Small intestine (tissue), 7 donors: Measurements from ENCODE around the gene LRRC7. TPM values are rescaled to one million over a fixed set of nuclear protein-coding genes. Genes with fewer than 3 reads are reported as not detected.

Experiments used
- DNase-seq, 2 donors: peaks; one replicate each; pipeline versions ENCODE4 v3.0.0 to v3.0.0-alpha.2; 2013
- FAIRE-seq: peaks from 2 replicates; lab custom pipeline; 2012; peaks lifted over from hg19 to GRCh38; lab: Jason Lieb, UNC
- H3K27ac ChIP-seq, 3 donors: one replicate each; pipeline ENCODE4 v1.5.1; 2013; ENCODE audit warnings: low read length in 2 of 3, mild to moderate bottlenecking in 2 of 3, control low read depth in 1 of 3, inconsistent platforms in 1 of 3, low read depth in 1 of 3, moderate library complexity in 1 of 3
- H3K27me3 ChIP-seq, 3 donors: one replicate each; pipeline ENCODE4 v1.6.1; 2013; ENCODE audit warnings: low read length in 3 of 3, inconsistent platforms in 1 of 3; ENCODE audit not compliant: control insufficient read depth in 3 of 3, insufficient read depth in 3 of 3
- H3K36me3 ChIP-seq, 3 donors: one replicate each; pipeline ENCODE4 v1.6.1; 2013; ENCODE audit warnings: low read length in 3 of 3, inconsistent platforms in 1 of 3, low read depth in 1 of 3, mild to moderate bottlenecking in 1 of 3, moderate library complexity in 1 of 3; ENCODE audit not compliant: control insufficient read depth in 3 of 3, insufficient read depth in 2 of 3
- H3K4me1 ChIP-seq, 3 donors: one replicate each; pipeline ENCODE4 v1.6.1; 2013; ENCODE audit warnings: low read length in 2 of 3, inconsistent platforms in 1 of 3, low read depth in 1 of 3, mild to moderate bottlenecking in 1 of 3, moderate library complexity in 1 of 3; ENCODE audit not compliant: control insufficient read depth in 3 of 3, insufficient read depth in 2 of 3
- H3K4me3 ChIP-seq, 3 donors: one replicate each; pipeline ENCODE4 v1.5.1; 2013; ENCODE audit warnings: low read length in 3 of 3, control low read depth in 1 of 3, inconsistent platforms in 1 of 3, low read depth in 1 of 3, mild to moderate bottlenecking in 1 of 3, moderate library complexity in 1 of 3
- H3K9me3 ChIP-seq, 2 donors: one replicate each; pipeline ENCODE4 v1.6.1; 2013; ENCODE audit warnings: low read depth in 1 of 2, low read length in 1 of 2; ENCODE audit not compliant: control insufficient read depth in 2 of 2, insufficient read depth in 1 of 2
- WGBS, 3 donors: extraction: QIAGEN DNeasy Blood & Tissue Kit; methylation state at CpG; one replicate each; pipeline ENCODE4 v1.1.7; 2013; 5-methylcytosine and 5-hydroxymethylcytosine counted together
- polyA plus RNA-seq, 4 donors: library from polyadenylated mRNA; stranded (reverse) in 3 of 4; unstranded in 1 of 4; fragments of 200-250 nt in 3 of 4; fragments of 120-200 nt in 1 of 4; gene quantifications; one replicate each; pipeline versions ENCODE4 v1.2.1 to v1.2.3, GENCODE V29; 2013
- donor health status: healthy with polysubstance abuse.
- donor health status: control.
- donor health status: control.
- donor health status: Bipolar disorder and iron deficiency.
- donor health status: healthy.

Gene LRRC7
- polyA plus RNA-seq, 4 donors: 0.33 to 2.2 TPM; not detected in 2

DNA sequence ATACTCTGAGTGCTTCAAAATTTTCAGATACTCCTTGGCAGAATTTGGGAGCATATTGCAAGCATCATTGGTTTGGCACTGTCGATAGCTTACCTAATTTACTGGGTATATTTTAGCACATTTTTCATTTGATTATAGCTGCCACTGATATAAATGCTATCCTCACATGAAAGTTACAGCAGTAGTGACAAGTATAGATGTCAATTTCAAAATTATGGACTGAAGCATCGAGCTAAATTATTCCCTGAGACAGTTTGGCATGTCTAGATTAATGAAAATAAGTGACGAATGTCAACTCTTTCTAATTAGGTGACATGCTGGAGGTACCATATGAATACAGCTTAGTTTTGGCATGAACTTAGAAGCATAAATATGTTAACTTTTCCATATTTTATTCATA is 83.1 kb downstream of the LRRC7 start:
- H3K4me3 ChIP-seq: no peak overlapping the region
- no peaks in the 10 kb centered on the region for H3K36me3 ChIP-seq
- FAIRE-seq: no peak
- no peaks in the 10 kb centered on the region for H3K9me3 ChIP-seq
- 73 to 83% (median 77%) methylated on average over 3 of the region's 3 CpGs for WGBS, 3 donors
- H3K4me1 ChIP-seq: no peaks in the 10 kb centered on the region
- no peaks in the 10 kb centered on the region for H3K27me3 ChIP-seq
- DNase-seq: no peak
- no peak overlapping the region for H3K27ac ChIP-seq

DNA sequence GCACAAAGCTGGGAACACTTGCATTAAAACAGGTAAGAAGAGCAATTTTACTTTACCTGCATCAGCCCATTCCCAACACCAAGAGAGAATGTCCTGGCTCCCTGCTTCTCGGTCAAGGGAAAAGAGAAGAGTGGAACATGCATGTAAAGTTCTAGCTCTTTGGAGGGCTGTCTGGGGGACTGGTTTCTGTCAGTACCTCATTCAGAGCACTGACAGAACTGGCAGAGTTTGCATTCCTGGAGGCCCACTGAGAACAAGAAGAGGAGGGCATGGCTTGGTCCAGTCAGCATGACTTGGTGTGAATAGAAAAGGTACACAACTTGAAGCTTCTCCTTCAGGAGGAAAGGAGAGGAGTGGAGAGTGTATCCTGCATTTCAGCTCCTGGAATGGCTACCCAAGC is 83.9 kb downstream of the LRRC7 start:
- FAIRE-seq (no peak), DNase-seq (no peak)
- Histone ChIP-seq H3K4me1 (no peaks in the 10 kb centered on the region), H3K9me3 (no peaks in the 10 kb centered on the region), H3K27me3 (no peaks in the 10 kb centered on the region), H3K27ac (no peak overlapping the region), H3K36me3 (no peaks in the 10 kb centered on the region), H3K4me3 (no peak overlapping the region)
- WGBS, 3 donors: 15 to 84% (median 73%) methylated on average over 1 of the region's 1 CpG

DNA sequence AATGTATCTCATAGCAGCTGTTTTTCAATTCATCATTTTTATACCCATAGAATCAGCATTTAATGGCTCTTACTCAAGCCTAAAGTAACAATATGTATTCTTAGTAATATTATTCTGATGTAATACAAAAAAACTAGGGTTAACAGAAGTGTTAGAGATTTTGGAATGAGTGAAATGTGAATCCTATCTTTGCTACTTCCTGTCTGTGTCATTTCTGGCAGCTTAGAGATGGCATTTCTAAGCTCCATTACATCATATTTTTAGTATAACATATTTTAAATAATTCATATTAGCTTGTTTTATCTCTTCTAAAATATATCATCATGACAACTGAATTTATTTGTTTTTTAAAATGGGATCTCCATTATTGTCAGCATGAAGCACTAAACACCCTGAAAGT is 90.2 kb downstream of the LRRC7 start:
- FAIRE-seq (no peak), DNase-seq (no peak)
- no peaks in the 10 kb centered on the region for H3K36me3 ChIP-seq
- no peaks in the 10 kb centered on the region for H3K4me1 ChIP-seq
- no peaks in the 10 kb centered on the region for H3K9me3 ChIP-seq
- no peak overlapping the region for H3K27ac ChIP-seq
- H3K27me3 ChIP-seq: no peaks in the 10 kb centered on the region
- no peak overlapping the region for H3K4me3 ChIP-seq

DNA sequence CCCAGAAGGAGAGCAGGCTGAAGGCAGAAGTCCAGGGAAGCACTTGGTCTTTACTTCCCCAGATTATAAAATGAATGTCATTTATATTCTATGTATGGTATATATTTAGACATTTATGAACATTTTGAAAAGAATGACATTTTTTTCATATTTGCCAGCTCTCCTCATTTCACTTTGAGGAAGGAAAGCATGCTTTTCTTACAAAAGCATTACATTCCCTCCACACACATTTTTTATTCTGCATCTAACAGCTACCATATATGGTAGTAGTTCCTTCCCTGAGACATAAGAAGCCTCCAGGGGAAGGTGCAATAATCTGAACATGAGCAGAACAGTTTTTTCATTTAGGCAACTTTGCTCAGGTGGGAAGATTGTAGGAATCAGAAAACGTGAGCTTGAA is 94.0 kb downstream of the LRRC7 start:
- no peaks in the 10 kb centered on the region for H3K4me1 ChIP-seq
- WGBS, 3 donors: 46 to 58% (median 50%) methylated on average over 1 of the region's 1 CpG
- DNase-seq (no peak), FAIRE-seq (no peak)
- no peaks in the 10 kb centered on the region for H3K9me3 ChIP-seq
- no peak overlapping the region for H3K27ac ChIP-seq
- no peak overlapping the region for H3K4me3 ChIP-seq
- no peaks in the 10 kb centered on the region for H3K27me3 ChIP-seq
- H3K36me3 ChIP-seq: no peaks in the 10 kb centered on the region

DNA sequence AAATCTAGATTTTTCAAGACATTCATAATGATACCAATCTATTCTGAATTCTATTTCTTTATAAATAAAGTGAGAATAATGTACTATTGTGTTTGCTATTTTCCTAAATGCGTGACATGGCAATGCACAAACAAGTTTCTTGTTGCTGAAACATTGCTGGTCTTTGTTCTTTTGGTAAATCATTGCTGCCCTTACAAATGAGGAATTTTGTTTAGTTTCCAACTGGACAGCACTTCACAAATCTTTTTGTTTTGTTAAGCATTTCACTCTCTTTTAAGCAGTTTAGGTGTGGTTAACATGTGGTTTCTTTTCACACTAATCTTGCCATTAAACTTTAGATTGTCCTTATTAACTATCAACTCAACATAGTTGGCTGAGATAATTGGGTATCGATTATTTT is 94.6 kb downstream of the LRRC7 start:
- DNase-seq (no peak), FAIRE-seq (no peak)
- no peak overlapping the region for H3K4me3 ChIP-seq
- no peaks in the 10 kb centered on the region for H3K9me3 ChIP-seq
- H3K36me3 ChIP-seq: no peaks in the 10 kb centered on the region
- H3K27me3 ChIP-seq: no peaks in the 10 kb centered on the region
- H3K4me1 ChIP-seq: no peaks in the 10 kb centered on the region
- WGBS, 3 donors: 64 to 84% (median 81%) methylated on average over 2 of the region's 2 CpGs
- no peak overlapping the region for H3K27ac ChIP-seq

DNA sequence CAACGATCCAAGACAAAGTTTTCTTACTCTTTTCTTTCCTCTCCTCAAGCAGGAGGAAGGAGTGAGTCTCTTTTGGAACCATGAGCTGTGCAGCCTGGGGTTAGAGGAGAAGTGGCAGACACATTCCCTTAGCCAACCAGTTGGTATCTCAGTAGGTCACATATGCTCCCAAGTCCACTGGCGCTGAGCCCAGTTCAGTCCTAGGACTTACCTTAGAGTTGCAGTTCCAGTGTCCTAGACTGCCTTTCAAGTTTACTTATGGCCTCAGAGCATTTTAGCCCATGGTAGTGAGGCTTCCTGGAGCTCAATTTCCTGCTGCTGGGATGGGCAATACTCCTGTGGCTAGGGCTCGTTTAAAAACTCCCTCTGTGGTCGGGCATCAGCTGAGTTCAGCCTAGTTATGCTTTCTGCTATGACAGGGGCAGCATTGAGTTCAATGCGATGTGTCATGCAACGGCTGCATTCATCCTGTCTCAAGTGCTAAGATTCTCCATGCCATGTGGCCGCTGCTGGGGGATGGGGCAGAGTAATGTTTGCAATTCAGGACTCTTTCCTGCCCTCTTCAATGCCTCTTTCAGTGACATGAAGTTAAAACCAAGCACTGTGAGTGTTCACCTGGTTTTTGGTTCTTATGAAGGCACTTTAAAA is 103.8 kb downstream of the LRRC7 start:
- no peaks in the 10 kb centered on the region for H3K36me3 ChIP-seq
- 71 to 77% (median 72%) methylated on average over 7 of the region's 7 CpGs for WGBS, 3 donors
- no peaks in the 10 kb centered on the region for H3K9me3 ChIP-seq
- DNase-seq (no peak), FAIRE-seq (no peak)
- no peak overlapping the region for H3K4me3 ChIP-seq
- no peaks in the 10 kb centered on the region for H3K27me3 ChIP-seq
- no peaks in the 10 kb centered on the region for H3K4me1 ChIP-seq
- no peak overlapping the region for H3K27ac ChIP-seq

DNA sequence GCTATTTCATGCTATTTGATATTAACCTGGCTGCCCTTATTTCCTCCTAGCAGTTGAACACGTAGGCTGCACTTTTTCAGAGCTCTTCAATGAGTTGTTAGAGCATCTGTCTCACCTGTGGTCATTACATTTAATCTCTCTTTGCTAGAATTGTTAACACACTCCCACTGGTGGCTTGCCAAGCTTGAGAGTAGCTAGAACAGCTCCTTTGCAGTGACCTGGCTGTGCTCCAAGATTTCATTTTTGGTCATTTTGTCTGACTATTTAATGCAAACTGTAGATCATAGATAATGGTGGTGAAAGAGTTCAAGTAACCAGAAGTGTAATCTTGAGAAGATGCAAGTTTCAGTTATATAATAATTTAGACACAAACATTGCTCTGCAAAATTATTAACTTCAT is 105.6 kb downstream of the LRRC7 start:
- H3K27ac ChIP-seq: no peak overlapping the region
- H3K4me3 ChIP-seq: no peak overlapping the region
- no peaks in the 10 kb centered on the region for H3K4me1 ChIP-seq
- no peaks in the 10 kb centered on the region for H3K27me3 ChIP-seq
- DNase-seq (no peak), FAIRE-seq (no peak)
- 21 to 62% (median 37%) methylated on average over 1 of the region's 1 CpG for WGBS, 3 donors
- H3K9me3 ChIP-seq: no peaks in the 10 kb centered on the region
- no peaks in the 10 kb centered on the region for H3K36me3 ChIP-seq

DNA sequence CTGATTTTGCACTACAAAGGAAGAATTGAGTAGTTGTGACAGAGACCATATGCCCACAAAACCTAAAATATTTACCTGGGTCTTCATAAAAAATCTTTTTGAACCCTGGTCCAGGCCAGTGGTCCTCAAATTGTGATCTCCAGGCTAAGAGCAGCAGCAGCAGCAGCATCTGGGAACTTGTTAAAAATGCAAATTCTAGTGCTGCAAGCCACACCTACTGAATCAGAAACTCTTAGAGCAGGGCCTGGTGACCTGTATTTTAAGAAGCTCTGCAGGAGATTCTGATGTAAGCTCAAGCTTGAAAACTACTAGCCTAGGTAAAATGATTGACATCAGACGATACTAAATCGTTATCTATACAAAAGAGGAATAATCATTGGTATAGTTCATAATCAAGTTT is 112.2 kb downstream of the LRRC7 start:
- H3K9me3 ChIP-seq: no peaks in the 10 kb centered on the region
- H3K4me1 ChIP-seq: no peaks in the 10 kb centered on the region
- no peak overlapping the region for H3K4me3 ChIP-seq
- H3K27ac ChIP-seq: no peak overlapping the region
- FAIRE-seq (no peak), DNase-seq (no peak)
- 87 to 91% (median 88%) methylated on average over 2 of the region's 2 CpGs for WGBS, 3 donors
- H3K27me3 ChIP-seq: no peaks in the 10 kb centered on the region
- H3K36me3 ChIP-seq: no peaks in the 10 kb centered on the region

DNA sequence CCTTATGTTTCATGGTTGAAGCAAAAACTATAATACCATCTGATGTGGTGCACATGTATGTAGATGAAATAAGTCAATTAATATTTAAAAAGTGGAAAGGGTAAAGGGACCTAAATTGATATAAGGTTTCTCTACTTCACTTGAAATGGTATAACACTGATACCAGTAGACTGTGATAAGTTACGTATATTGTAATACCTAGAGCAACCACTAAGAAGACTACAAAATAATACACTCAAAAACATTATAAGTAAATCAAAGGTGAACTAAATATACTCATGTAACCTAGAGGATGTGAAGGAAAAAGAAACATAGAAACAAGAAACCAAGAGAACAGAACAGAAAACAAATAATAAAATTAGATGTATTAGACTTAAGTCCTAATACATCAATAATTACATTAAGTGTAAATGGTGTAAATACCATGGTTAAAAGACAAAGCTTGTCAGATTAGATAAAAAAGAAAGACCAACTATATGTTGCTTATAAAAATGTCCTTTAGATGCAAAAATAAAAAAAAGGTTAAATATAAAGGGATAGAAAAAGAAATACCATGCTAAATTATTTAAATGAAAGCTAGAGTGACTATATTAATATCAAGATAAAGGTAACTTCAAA is 118.8 kb downstream of the LRRC7 start:
- no peak for DNase-seq

More for the DNA sequence above, 118.8 kb downstream of the LRRC7 start:
- Histone ChIP-seq H3K4me3 (no peak overlapping the region), H3K36me3 (no peaks in the 10 kb centered on the region), H3K27me3 (no peaks in the 10 kb centered on the region), H3K4me1 (no peaks in the 10 kb centered on the region), H3K27ac (no peak overlapping the region), H3K9me3 (no peaks in the 10 kb centered on the region)
- WGBS, 3 donors: 93 to 100% (median 95%) methylated on average over 1 of the region's 1 CpG
- FAIRE-seq: no peak
